ENCODE measurements around the gene WNT9A. TPM values are rescaled to one million over a fixed set of nuclear protein-coding genes. Genes with fewer than 3 reads are reported as not detected.
"Not testable (repeated sequence)": the region's sequence is repeated elsewhere in the genome, so short reads cannot be mapped to it uniquely, and the experiment has no call there.

Gene WNT9A
- total and polyA plus RNA-seq, 9 of the 15 experiments (the other 6 are each of a cell fraction or from before 2014, with no cell fraction given): 0.04 to 0.17 (median 0.10) TPM; not detected in 4

- TF ChIP-seq ZFX (CRISPR knock-in tag; IDR thresholded peaks at IDR 0.05): 0 out of 2 replicates have a peak, but pooled peaks have one; percentile 24
- intact Hi-C loops (cut with micrococcal nuclease); H3K9me1 ChIP-seq (ENCODE audit: control insufficient read depth, insufficient read depth, low read length); H3K27me3 ChIP-seq (ENCODE audit: control insufficient read depth in 2 of 2, insufficient read depth in 2 of 2, low read length in 2 of 2); H3K4me3 ChIP-seq; H3K27ac ChIP-seq (ENCODE audit: extremely low read depth, low read depth, low read length); CTCF ChIA-PET (ENCODE audit: low intra/inter-chr PET ratio); in situ Hi-C loops (cut with MboI); H2AFZ ChIP-seq (ENCODE audit: low read depth, low read length); H3K9ac ChIP-seq (ENCODE audit: insufficient read depth in 1 of 2, low read depth in 2 of 2, low read length in 2 of 2); H3K4me2 ChIP-seq (ENCODE audit: insufficient read depth, low read length); H3K36me3 ChIP-seq (ENCODE audit: control insufficient read depth, insufficient read depth, low read length); H3K79me2 ChIP-seq (ENCODE audit: control insufficient read depth, insufficient read depth, low read length); H3K9me3 ChIP-seq (replicated peaks; ENCODE audit: control insufficient read depth, insufficient read depth, low read depth, low read length); BruUV-seq (replicated peaks); ATAC-seq; FAIRE-seq; H4K20me1 ChIP-seq (replicated peaks; ENCODE audit: control insufficient read depth, insufficient read depth, low read length); DNase-seq (ENCODE audit: extremely low read depth in 1 of 4, low spot score in 3 of 4): not testable (repeated sequence)
- WGBS (ENCODE audit: insufficient coverage, low coverage, missing lambda C conversion rate): 78% methylated on average over 6 of the region's 19 CpGs
- peaks cover 0 to 25% of the 10 kb centered on the region in 2 experiments; a peak in 2 of 5 replicates for H3K4me1 ChIP-seq (replicated peaks in 1 of 2; ENCODE audit: control insufficient read depth in 2 of 2, insufficient read depth in 2 of 2, low read length in 2 of 2)
- POLR2A ChIA-PET: interaction anchor here (0.6 kb wide), 1 partner anchor 124 kb away, joined by 3 read pairs; no protein-coding TSS in a partner anchor
Observed at GRCh38 chr1:227972283-227972679, 24.5 kb upstream of the WNT9A start.

DNA sequence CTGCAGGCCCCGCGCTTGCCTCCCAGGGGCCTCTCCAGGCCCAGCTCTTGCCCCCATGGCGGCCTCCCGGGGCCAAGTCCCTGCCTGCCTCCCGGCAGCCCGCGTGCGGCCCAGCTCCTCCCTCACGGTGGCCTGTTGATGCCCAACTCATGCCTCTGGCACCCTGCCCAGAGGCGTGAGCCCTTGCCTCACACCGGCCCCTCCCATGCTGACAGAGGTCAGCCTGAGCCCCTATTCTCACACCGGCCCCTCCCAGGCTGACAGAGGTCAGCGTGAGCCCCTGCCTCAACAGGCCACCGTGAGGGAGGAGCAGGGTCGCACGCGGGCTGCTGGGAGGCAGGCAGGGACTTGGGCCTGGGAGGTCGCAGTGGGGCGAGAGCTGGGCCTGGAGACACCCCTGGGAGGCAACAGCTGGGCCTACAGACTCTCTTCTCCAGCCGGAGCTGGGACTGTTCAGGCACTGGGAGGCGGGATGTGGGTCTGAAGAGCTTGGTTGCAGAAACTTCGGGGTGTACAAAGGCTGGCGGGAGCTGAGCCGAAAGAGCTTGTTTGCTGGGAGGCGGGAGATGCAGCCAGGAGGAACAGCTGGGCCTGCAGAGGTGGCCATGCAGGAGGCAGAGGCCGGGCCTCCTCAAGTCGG is 24.0 kb upstream of the WNT9A start:
- H3K9me3 ChIP-seq (replicated peaks; ENCODE audit: control insufficient read depth, insufficient read depth, low read depth, low read length); H3K9ac ChIP-seq (ENCODE audit: insufficient read depth in 1 of 2, low read depth in 2 of 2, low read length in 2 of 2); CTCF ChIA-PET (ENCODE audit: low intra/inter-chr PET ratio); H3K27ac ChIP-seq (ENCODE audit: extremely low read depth, low read depth, low read length); ATAC-seq; H3K27me3 ChIP-seq (ENCODE audit: control insufficient read depth in 2 of 2, insufficient read depth in 2 of 2, low read length in 2 of 2); intact Hi-C loops (cut with micrococcal nuclease); H3K4me3 ChIP-seq; DNase-seq (ENCODE audit: extremely low read depth in 1 of 4, low spot score in 3 of 4); H3K79me2 ChIP-seq (ENCODE audit: control insufficient read depth, insufficient read depth, low read length); H3K4me2 ChIP-seq (ENCODE audit: insufficient read depth, low read length); H3K36me3 ChIP-seq (ENCODE audit: control insufficient read depth, insufficient read depth, low read length); H3K9me1 ChIP-seq (ENCODE audit: control insufficient read depth, insufficient read depth, low read length); H4K20me1 ChIP-seq (replicated peaks; ENCODE audit: control insufficient read depth, insufficient read depth, low read length); in situ Hi-C loops (cut with MboI); FAIRE-seq; BruUV-seq (replicated peaks); H2AFZ ChIP-seq (ENCODE audit: low read depth, low read length): not testable (repeated sequence)
- POLR2A ChIA-PET: interaction anchor here (0.6 kb wide), 1 partner anchor 123 kb away, joined by 3 read pairs; no protein-coding TSS in a partner anchor
- H3K4me1 ChIP-seq (replicated peaks in 1 of 2; ENCODE audit: control insufficient read depth in 2 of 2, insufficient read depth in 2 of 2, low read length in 2 of 2): peaks cover 0 to 25% of the 10 kb centered on the region in 2 experiments; a peak in 2 of 5 replicates
- WGBS (ENCODE audit: insufficient coverage, low coverage, missing lambda C conversion rate): 74% methylated on average over 15 of the region's 27 CpGs
- 0 out of 2 replicates have a peak, but pooled peaks have one; percentile 33 for TF ChIP-seq NFIC (IDR thresholded peaks at IDR 0.05)

DNA sequence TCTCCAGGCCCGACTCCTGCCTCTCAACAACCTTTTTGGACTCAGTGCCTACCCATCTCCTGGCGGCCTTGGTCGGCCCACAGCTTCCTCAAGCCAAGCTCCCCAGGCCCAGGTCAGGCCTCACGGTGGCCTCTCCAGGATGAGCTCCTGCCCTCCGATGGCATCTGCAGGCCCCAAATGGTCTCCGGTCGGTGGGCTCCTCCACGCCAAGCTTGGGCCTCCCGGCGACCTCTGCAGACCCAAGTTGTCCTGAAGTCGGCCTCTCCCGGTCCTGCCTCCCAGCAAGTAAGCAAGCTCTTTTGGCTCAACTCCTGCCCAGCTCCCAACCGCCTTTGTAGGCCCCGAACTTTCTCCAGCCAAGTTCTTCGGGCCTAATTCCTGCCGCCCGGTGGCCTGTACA is 23.5 kb upstream of the WNT9A start:
- POLR2A ChIA-PET; H3K79me2 ChIP-seq (ENCODE audit: control insufficient read depth, insufficient read depth, low read length); H3K9ac ChIP-seq (ENCODE audit: insufficient read depth in 1 of 2, low read depth in 2 of 2, low read length in 2 of 2); CTCF ChIA-PET (ENCODE audit: low intra/inter-chr PET ratio); H3K4me3 ChIP-seq; H3K27me3 ChIP-seq (ENCODE audit: control insufficient read depth in 2 of 2, insufficient read depth in 2 of 2, low read length in 2 of 2); ATAC-seq; H4K20me1 ChIP-seq (replicated peaks; ENCODE audit: control insufficient read depth, insufficient read depth, low read length); H3K9me3 ChIP-seq (replicated peaks; ENCODE audit: control insufficient read depth, insufficient read depth, low read depth, low read length); in situ Hi-C loops (cut with MboI); H3K4me2 ChIP-seq (ENCODE audit: insufficient read depth, low read length); H3K36me3 ChIP-seq (ENCODE audit: control insufficient read depth, insufficient read depth, low read length); H3K9me1 ChIP-seq (ENCODE audit: control insufficient read depth, insufficient read depth, low read length); H2AFZ ChIP-seq (ENCODE audit: low read depth, low read length); DNase-seq (ENCODE audit: extremely low read depth in 1 of 4, low spot score in 3 of 4); FAIRE-seq; H3K27ac ChIP-seq (ENCODE audit: extremely low read depth, low read depth, low read length); intact Hi-C loops (cut with micrococcal nuclease); BruUV-seq (replicated peaks): not testable (repeated sequence)
- peaks cover 0 to 25% of the 10 kb centered on the region in 2 experiments; a peak in 2 of 5 replicates for H3K4me1 ChIP-seq (replicated peaks in 1 of 2; ENCODE audit: control insufficient read depth in 2 of 2, insufficient read depth in 2 of 2, low read length in 2 of 2)
- WGBS (ENCODE audit: insufficient coverage, low coverage, missing lambda C conversion rate): 77% methylated on average over 7 of the region's 17 CpGs
